AG09309 (cell line): ENCODE measurements around the gene ELMO3.

ENCODE experiments used
- DNase-seq: peaks from one replicate; pipeline ENCODE4 v3.0.0-alpha.2; 2010; ENCODE audit warnings: low read depth
- H3K4me3 ChIP-seq: 2 replicates; pipeline ENCODE4 v1.5.1; 2011; ENCODE audit warnings: mild to moderate bottlenecking, low read depth, low read length, moderate library complexity; ENCODE audit not compliant: control insufficient read depth
- TF ChIP-seq, protein P1 (sequence below): IDR thresholded peaks from 2 replicates; pipeline ENCODE4 v1.5.1; 2011; ENCODE audit warnings: mild to moderate bottlenecking, low read depth, low read length, inconsistent platforms; ENCODE audit not compliant: insufficient read depth, control insufficient read depth; ENCODE audit errors: missing control alignments

The ELMO3 gene

DNA sequence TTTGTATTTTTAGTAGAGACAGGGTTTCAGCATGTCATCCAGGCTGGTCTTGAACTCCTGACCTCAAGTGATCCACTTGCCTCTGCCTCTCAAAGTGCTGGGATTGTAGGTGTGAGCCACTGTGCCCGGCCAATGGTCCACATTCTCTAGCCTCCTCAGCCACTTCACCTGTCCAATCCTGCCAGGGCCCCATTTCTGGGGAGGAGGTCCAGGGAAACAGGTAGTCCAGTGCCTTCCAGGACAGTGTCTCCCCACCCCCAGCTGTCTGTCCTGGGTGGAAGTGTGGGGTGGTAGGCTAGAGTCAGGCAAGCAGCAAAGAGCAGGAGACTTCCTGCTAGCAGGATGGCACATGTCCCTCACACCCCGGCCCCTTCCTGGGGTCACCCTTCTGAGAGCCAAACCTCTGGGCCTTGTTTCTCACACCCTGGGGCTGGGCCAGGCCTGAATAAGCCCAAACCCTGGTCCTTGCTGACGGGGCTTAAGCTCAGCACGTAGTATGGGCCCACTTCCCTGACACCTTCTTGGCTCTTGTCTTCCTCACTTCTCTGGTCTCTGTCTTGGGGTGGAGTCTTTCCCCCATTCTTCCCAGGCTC lies 43.3 kb downstream of the ELMO3 start:
- no peak for DNase-seq

DNA sequence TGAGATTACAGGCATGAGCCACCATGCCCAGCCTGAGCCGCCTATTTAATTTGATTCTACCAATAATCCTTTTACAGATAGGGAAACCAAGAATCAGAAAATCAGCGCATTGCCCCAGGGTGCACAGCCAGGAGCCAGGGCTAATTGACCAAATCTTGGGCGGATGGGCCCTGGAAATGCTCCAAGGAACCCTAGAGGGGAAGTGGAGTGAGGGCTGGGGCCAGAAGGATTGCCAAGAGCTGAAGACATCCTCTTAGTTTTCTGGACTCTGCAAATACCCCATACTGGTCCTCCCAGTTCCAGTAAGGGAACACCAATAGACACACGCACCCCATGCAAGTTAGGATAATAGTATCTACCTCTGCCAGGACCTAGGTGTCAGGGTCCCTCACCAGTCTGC lies 44.5 kb downstream of the ELMO3 start:
- DNase-seq: no peak
- TF ChIP-seq, protein P1, sequence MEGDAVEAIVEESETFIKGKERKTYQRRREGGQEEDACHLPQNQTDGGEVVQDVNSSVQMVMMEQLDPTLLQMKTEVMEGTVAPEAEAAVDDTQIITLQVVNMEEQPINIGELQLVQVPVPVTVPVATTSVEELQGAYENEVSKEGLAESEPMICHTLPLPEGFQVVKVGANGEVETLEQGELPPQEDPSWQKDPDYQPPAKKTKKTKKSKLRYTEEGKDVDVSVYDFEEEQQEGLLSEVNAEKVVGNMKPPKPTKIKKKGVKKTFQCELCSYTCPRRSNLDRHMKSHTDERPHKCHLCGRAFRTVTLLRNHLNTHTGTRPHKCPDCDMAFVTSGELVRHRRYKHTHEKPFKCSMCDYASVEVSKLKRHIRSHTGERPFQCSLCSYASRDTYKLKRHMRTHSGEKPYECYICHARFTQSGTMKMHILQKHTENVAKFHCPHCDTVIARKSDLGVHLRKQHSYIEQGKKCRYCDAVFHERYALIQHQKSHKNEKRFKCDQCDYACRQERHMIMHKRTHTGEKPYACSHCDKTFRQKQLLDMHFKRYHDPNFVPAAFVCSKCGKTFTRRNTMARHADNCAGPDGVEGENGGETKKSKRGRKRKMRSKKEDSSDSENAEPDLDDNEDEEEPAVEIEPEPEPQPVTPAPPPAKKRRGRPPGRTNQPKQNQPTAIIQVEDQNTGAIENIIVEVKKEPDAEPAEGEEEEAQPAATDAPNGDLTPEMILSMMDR: no peak
- no peak overlapping the region for H3K4me3 ChIP-seq

More for the DNA sequence above, 43.3 kb downstream of the ELMO3 start:
- H3K4me3 ChIP-seq: no peak overlapping the region
- TF ChIP-seq, protein P1: no peak

DNA sequence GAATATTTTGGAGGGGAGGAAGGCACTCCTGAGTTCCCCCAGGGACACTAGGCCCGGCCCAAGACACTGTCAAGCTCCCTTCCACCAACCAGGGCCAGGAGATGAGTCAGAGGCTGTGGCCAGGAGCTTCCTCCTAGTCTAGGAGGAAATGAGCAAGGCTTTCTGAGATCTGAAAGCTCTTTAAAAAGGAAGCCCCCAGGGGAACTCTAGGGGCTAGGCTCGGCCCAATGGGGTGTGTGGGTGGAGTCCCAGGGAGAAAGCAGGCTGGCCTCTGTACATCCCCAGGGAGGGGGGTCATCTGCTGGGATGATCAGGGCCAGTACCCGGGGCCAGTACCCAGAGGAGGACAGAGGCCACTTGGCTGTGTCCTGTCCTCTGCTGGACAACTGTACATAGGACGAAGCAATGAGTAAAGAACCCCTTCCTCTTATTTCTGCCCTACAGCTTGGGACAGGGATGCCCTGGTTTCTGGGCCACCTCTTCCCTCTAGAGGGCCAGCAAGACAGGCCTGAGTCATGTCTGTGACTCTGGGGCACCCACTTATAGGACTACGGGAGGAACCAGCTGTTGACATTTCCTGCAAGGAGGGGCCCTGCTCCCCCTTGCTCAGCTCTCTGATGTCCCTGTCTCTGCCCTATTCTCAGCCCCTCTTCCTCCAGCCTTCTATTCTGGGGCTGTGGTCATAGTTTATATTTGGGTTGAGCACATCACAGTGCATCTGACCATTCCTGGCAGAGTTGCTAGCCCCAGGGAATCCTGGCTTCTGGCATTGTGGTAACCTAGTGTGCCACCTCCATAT lies 45.7 kb downstream of the ELMO3 start:
- peak; percentile 59 for DNase-seq
- TF ChIP-seq, protein P1: no peak
- no peak overlapping the region for H3K4me3 ChIP-seq

DNA sequence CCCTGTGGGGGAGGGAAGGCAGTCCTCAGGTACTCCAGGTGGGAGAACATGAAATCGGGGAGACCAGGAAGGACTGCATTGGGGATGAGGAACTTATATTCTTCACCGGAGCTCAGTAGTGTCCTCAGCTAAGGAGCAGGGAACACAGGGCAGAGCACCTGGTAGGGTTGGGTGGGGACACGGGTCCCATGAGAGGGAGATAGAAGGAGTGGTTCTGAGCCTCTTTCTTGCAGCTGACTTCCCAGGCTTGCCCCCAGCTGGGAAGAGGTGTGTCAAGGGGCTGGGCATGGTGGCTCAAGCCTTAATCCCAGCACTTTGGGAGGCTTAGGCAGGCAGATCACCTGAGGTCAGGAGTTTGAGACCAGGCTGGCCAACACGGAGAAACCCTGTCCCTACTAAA lies 46.3 kb downstream of the ELMO3 start:
- no peak for DNase-seq
- TF ChIP-seq, protein P1: no peak
- H3K4me3 ChIP-seq: no peak overlapping the region; the same call in 1 of the 2 replicates

DNA sequence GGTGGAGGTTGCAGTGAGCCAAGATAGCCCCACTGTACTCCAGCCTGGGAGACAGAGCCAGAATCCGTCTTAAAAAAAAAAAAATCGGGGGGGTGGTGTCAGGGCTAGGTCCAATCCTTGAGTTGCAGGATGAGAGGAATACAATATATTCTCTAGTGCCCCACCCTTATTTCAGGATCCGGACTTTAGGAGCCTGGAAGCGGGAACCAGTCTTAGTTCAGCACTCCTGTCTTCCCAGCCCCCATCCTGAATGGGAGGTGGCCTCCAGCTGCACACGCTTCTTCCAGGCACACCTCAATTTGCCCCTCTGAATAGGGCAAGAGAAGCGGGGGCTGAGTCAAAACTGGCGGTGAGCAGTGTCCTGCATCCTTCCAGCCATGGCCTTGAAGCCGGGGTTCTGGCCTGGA lies 46.7 kb downstream of the ELMO3 start:
- TF ChIP-seq, protein P1: no peak
- no peak for DNase-seq
- H3K4me3 ChIP-seq: peak overlapping the region; percentile 76

DNA sequence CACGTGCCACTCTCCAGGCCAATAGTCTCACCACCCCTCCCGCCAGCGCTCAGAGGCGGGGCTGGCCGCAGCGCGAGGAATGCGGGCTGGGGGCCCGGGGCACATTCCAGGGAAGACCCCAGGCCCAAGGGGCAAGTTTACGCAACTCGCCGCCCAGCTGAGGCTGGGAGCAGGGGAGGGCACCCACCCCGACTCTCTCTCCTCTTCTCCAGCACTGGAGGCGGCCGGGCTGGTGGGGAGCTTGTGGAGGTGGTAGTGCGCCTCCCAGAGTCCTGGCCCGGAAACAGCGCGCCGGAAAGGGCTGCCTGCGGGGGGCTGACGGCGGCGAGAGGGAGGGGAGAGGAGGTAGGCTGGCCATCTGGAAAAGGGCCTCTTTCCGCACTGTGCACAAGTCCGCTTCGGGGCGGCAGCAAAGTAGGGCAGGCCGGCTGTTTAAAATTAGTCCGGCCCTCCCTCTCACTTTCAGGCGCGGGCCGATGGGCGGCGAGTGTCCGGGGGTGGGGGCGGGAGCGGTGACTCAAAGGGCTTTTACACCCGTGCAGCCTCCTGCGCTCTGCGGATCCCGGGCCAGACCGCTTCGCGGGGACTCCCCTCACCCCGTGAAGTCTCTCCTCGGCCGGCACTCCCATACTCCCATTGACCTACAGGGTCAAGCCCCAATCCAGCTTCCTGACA lies 47.3 kb downstream of the ELMO3 start:
- DNase-seq: peak; percentile 52
- TF ChIP-seq, protein P1: peak; percentile 53
- H3K4me3 ChIP-seq: peak overlapping the region; percentile 76
